PC-9 (cell line): ENCODE results near the gene FAM222B.

ENCODE experiments used
- EZH2 ChIP-seq: fragments of 200-600 bp; sonication (generic); IDR thresholded peaks from 2 replicates; pipeline ENCODE4 v1.8.0; 2017; ENCODE audit warnings: antibody characterized with exemption, low read depth
- TF ChIP-seq, protein P1 (sequence below): fragments of 200-600 bp; sonication (generic); conservative IDR thresholded peaks from 2 replicates; pipeline ENCODE4 v1.6.1; 2017; ENCODE audit warnings: mixed run types, antibody characterized with exemption, mild to moderate bottlenecking, moderate library complexity

DNA sequence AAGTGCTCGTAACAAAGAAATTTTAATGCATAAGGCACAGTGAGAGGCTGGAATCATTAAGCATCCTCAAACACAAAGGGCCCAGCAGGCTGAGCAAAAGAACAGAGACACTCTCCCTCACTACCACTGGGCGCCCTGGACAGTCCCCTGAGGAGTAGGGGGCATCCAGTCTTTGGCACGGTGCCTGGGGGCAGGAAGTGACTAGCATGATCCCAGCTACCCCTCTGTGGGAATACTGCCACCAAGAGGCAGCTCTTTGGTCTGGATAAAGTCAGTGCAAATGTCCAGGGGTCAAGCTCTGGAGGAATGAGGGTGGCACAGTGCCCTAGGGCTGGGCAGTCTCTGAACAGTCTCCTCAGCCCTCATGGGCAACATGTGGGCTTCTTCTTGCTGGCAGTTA lies 128.3 kb downstream of the FAM222B start:
- TF ChIP-seq EZH2, result no peak
- TF ChIP-seq, protein P1, sequence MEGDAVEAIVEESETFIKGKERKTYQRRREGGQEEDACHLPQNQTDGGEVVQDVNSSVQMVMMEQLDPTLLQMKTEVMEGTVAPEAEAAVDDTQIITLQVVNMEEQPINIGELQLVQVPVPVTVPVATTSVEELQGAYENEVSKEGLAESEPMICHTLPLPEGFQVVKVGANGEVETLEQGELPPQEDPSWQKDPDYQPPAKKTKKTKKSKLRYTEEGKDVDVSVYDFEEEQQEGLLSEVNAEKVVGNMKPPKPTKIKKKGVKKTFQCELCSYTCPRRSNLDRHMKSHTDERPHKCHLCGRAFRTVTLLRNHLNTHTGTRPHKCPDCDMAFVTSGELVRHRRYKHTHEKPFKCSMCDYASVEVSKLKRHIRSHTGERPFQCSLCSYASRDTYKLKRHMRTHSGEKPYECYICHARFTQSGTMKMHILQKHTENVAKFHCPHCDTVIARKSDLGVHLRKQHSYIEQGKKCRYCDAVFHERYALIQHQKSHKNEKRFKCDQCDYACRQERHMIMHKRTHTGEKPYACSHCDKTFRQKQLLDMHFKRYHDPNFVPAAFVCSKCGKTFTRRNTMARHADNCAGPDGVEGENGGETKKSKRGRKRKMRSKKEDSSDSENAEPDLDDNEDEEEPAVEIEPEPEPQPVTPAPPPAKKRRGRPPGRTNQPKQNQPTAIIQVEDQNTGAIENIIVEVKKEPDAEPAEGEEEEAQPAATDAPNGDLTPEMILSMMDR, result no peak
